Neuron (in vitro differentiated cells): Measurements from ENCODE around the gene COQ2.
"Not testable (repeated sequence)": the region's sequence is repeated elsewhere in the genome, so short reads cannot be mapped to it uniquely, and the experiment has no call there.

Experiments used
- H2AFZ ChIP-seq: one replicate; pipeline ENCODE4 v1.6.1; 2013; ENCODE audit warnings: low read depth, mild to moderate bottlenecking, inconsistent platforms, low read length, moderate library complexity
- H3K27me3 ChIP-seq: one replicate; pipeline ENCODE4 v1.6.1; 2013; ENCODE audit warnings: low read length; ENCODE audit not compliant: insufficient read depth
- H3K36me3 ChIP-seq: one replicate; pipeline ENCODE4 v1.6.1; 2013; ENCODE audit warnings: low read length; ENCODE audit not compliant: insufficient read depth
- H3K4me1 ChIP-seq: one replicate; pipeline ENCODE4 v1.6.1; 2013; ENCODE audit warnings: low read length; ENCODE audit not compliant: insufficient read depth
- H3K4me3 ChIP-seq: 2 replicates; pipeline ENCODE4 v1.5.1; 2013; ENCODE audit warnings: mild to moderate bottlenecking, low read length, moderate library complexity
- H3K9me3 ChIP-seq: one replicate; pipeline ENCODE4 v1.6.1; 2013; ENCODE audit warnings: low read length

The COQ2 gene

GRCh38 chr4:83273926-83274325 lies 10.7 kb downstream of the COQ2 start:
- peaks cover 35% of the 10 kb centered on the region for H3K36me3 ChIP-seq
- not testable (repeated sequence) for H2AFZ ChIP-seq, H3K4me1 ChIP-seq

GRCh38 chr4:83272900-83273299 lies 11.7 kb downstream of the COQ2 start:
- no peaks in the 10 kb centered on the region for H3K4me1 ChIP-seq
- peaks cover 37% of the 10 kb centered on the region for H3K36me3 ChIP-seq
- no peak overlapping the region for H2AFZ ChIP-seq
- no peak overlapping the region for H3K4me3 ChIP-seq
- no peaks in the 10 kb centered on the region for H3K27me3 ChIP-seq
- H3K9me3 ChIP-seq: no peaks in the 10 kb centered on the region

More at GRCh38 chr4:83273926-83274325, 10.7 kb downstream of the COQ2 start:
- not testable (repeated sequence) for H3K9me3 ChIP-seq, H3K27me3 ChIP-seq, H3K4me3 ChIP-seq

DNA sequence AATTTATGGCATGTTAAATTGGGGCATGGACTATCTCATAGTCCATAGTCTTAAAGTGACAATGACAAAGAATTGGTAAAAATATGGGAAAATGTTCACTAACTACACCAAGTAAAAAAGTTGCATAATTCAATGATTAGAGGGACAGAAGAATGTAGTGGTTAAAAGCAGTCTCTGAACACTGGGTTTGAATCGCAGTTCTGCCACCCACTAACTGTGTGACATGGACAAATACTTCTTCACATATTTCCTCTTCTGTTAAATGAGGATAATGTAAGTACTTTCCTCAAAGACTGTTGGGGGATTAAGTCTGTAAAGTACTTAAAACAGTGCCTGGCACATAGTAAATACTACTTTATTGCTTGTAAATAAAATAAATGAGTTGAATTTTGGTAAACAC lies 15.3 kb downstream of the COQ2 start:
- H3K4me1 ChIP-seq: no peaks in the 10 kb centered on the region
- H3K27me3 ChIP-seq: no peaks in the 10 kb centered on the region
- peaks cover 52% of the 10 kb centered on the region for H3K36me3 ChIP-seq
- no peak overlapping the region for H3K4me3 ChIP-seq
- H3K9me3 ChIP-seq: no peaks in the 10 kb centered on the region
- no peak overlapping the region for H2AFZ ChIP-seq

GRCh38 chr4:83268491-83268890 lies 16.1 kb downstream of the COQ2 start:
- H3K4me1 ChIP-seq: no peaks in the 10 kb centered on the region
- H2AFZ ChIP-seq: no peak overlapping the region
- peaks cover 49% of the 10 kb centered on the region for H3K36me3 ChIP-seq
- H3K4me3 ChIP-seq: no peak overlapping the region
- no peaks in the 10 kb centered on the region for H3K27me3 ChIP-seq
- H3K9me3 ChIP-seq: no peaks in the 10 kb centered on the region

DNA sequence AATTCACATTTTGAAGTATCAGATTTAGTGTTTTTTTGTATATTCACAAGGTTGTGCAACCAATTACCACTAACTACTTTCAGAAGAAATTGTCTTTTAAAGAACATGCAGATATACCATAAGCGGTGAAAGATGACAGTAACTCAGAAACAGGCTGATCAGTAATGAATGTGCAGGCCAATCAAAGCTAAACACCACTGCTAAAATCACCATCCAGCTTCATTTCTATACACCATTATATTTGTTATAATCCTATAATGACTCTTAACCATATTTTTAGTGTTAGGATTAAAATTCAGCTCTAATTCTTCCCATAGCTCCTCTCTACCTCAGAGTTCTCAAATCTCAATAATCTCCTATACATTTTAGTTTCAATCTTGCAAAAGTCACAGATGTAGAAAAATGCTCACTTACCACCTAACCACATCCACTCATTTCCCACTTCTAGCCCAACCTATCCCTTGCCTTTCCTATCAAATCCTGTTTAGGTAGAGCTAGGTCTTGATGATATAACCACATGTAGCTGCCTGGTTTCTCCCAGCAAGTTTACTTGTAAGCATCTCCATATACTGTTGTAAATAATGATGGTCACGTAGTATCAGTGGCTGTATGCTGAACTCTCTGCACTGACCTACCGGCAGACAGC lies 16.6 kb downstream of the COQ2 start:
- Histone ChIP-seq H3K36me3 (peaks cover 46% of the 10 kb centered on the region), H3K27me3 (no peaks in the 10 kb centered on the region), H2AFZ (no peak overlapping the region), H3K4me3 (no peak overlapping the region), H3K4me1 (no peaks in the 10 kb centered on the region), H3K9me3 (no peaks in the 10 kb centered on the region)

DNA sequence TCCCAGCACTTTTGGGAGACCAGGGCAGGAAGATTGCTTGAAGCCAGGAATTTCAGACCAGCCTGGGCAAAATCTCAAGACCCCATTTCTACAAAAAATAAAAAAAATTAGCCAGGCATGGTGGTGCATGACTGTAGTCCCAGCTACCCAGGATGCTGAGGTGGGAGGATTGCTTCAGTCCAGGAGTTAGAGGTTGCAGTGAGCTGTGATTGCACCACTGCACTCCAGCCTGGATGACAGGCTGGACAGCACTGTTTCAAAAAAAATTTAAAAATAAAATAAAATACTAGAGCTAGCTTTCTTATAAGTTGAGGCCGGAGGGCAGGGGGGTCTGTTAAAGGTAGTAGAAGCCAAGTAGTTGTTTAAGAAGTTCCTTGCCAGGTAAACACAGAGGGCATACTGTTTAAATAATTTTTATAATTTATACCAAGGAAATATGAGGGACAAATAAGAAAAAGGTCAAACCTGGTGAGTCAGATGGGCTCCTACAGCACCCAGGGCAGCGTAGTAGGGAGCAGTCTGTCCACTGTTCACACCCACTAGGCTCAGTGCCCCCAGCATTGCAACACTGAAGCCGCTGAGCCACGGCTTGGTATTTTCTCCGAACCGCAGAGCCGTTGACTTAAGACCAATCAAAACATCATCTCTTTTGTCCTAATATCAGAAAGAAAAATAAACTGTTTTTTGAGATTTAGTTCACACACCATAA lies 17.3 kb downstream of the COQ2 start:
- Histone ChIP-seq H3K27me3 (no peaks in the 10 kb centered on the region), H2AFZ (no peak overlapping the region), H3K9me3 (no peaks in the 10 kb centered on the region), H3K36me3 (peaks cover 43% of the 10 kb centered on the region), H3K4me3 (no peak overlapping the region), H3K4me1 (no peaks in the 10 kb centered on the region)

- peaks cover 45% of the 10 kb centered on the region for H3K36me3 ChIP-seq
- no peaks in the 10 kb centered on the region for H3K9me3 ChIP-seq
- no peaks in the 10 kb centered on the region for H3K27me3 ChIP-seq
- H2AFZ ChIP-seq: no peak overlapping the region
- no peak overlapping the region for H3K4me3 ChIP-seq
- H3K4me1 ChIP-seq: no peaks in the 10 kb centered on the region
Measured at GRCh38 chr4:83266689-83267088, 17.9 kb downstream of the COQ2 start.

DNA sequence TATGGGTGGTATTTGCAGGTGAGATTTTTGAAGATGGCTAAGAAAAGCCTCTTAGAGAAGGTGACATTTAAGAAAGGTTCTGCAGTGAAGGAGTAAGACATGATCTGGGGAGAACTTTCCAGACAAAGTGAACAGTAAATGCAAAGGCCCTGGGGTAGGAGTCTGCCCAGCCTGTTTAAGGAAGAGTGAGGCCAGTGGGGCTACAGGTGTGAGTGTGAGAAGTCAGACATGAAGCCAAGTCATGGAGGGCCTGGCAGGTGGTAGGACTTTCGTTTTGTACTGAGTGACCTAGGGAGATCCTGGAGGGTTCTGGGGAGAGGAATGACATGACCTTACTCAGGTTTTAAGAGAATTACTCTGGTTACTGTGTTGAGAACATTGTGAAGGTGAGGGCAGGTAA lies 21.5 kb downstream of the COQ2 start:
- Histone ChIP-seq H3K4me3 (no peak overlapping the region), H3K36me3 (peaks cover 29% of the 10 kb centered on the region), H3K9me3 (no peaks in the 10 kb centered on the region), H3K27me3 (no peaks in the 10 kb centered on the region), H2AFZ (no peak overlapping the region), H3K4me1 (peaks cover 3% of the 10 kb centered on the region)

- no peak overlapping the region for H3K4me3 ChIP-seq
- no peaks in the 10 kb centered on the region for H3K27me3 ChIP-seq
- H3K36me3 ChIP-seq: peaks cover 28% of the 10 kb centered on the region
- H2AFZ ChIP-seq: no peak overlapping the region
- H3K9me3 ChIP-seq: no peaks in the 10 kb centered on the region
- peaks cover 7% of the 10 kb centered on the region for H3K4me1 ChIP-seq
Measured at GRCh38 chr4:83262682-83263081, 21.9 kb downstream of the COQ2 start.

DNA sequence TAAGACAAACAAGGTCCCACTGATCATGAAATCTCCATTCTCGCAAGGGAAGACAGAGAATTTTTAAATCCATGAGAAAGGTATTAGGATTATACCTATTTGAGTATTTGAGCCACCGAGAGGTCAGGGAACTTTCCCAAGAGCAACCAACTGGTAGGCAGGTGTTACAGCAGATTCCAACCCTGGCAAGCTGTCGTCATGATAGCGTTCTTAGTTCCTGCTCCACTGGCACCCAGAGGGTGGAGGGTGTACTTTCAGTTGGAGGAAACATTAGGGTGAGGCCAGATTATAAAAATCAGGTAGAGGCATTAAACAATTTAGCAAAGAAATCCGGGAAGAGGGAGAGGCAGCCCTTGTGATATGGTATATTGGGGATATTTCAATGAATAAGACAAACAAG lies 23.3 kb downstream of the COQ2 start:
- H2AFZ ChIP-seq: no peak overlapping the region
- peaks cover 16% of the 10 kb centered on the region for H3K36me3 ChIP-seq
- H3K4me3 ChIP-seq: no peak overlapping the region
- H3K4me1 ChIP-seq: peaks cover 8% of the 10 kb centered on the region
- no peaks in the 10 kb centered on the region for H3K9me3 ChIP-seq
- H3K27me3 ChIP-seq: no peaks in the 10 kb centered on the region

DNA sequence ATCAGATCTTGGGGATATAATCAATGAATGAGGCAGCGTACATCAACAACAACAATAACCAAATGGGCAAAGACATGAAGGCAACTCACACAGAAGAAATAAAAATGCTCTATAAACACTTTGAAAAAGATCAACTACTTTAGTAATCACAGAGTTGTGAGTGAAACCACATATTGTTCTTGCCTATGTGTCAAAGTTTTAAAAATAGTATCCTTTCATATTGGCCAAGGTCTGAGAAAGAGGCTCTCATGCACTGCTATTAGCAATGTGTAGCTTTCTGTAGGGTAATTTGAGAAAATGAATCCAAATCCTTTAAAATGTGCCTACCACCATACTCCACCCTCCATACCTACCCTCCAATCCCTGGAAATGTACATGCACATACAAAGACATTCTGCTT lies 25.0 kb downstream of the COQ2 start:
- Histone ChIP-seq H3K27me3 (no peaks in the 10 kb centered on the region), H3K36me3 (peaks cover 13% of the 10 kb centered on the region), H3K4me3 (no peak overlapping the region), H3K4me1 (peaks cover 12% of the 10 kb centered on the region), H2AFZ (no peak overlapping the region), H3K9me3 (no peaks in the 10 kb centered on the region)

- no peaks in the 10 kb centered on the region for H3K27me3 ChIP-seq
- H3K4me1 ChIP-seq: peaks cover 12% of the 10 kb centered on the region
- no peak overlapping the region for H3K4me3 ChIP-seq
- peaks cover 11% of the 10 kb centered on the region for H3K36me3 ChIP-seq
- no peak overlapping the region for H2AFZ ChIP-seq
- H3K9me3 ChIP-seq: no peaks in the 10 kb centered on the region
Measured at GRCh38 chr4:83258461-83258860, 26.1 kb downstream of the COQ2 start.

- H3K9me3 ChIP-seq: no peaks in the 10 kb centered on the region
- H2AFZ ChIP-seq: no peak overlapping the region
- H3K27me3 ChIP-seq: no peaks in the 10 kb centered on the region
- peaks cover 12% of the 10 kb centered on the region for H3K4me1 ChIP-seq
- H3K36me3 ChIP-seq: peaks cover 9% of the 10 kb centered on the region
- H3K4me3 ChIP-seq: no peak overlapping the region
Measured at GRCh38 chr4:83257811-83258210, 26.8 kb downstream of the COQ2 start.

- Histone ChIP-seq H2AFZ (no peak overlapping the region), H3K4me3 (no peak overlapping the region), H3K4me1 (peaks cover 12% of the 10 kb centered on the region), H3K36me3 (no peaks in the 10 kb centered on the region), H3K9me3 (no peaks in the 10 kb centered on the region), H3K27me3 (no peaks in the 10 kb centered on the region)
Measured at GRCh38 chr4:83255584-83255983, 29.0 kb downstream of the COQ2 start.
